GM12892 (cell line): ENCODE results near the gene CENPB.

Experiments
- DNase-seq: peaks from one replicate; pipeline ENCODE4 v3.0.0; 2011; ENCODE audit not compliant: insufficient read length
- FAIRE-seq: peaks from 2 replicates; lab custom pipeline; 2011; peaks lifted over from hg19 to GRCh38; lab: Jason Lieb, UNC
- POLR2A ChIP-seq: IDR thresholded peaks from 2 replicates; pipeline ENCODE4 v1.6.1; 2011; ENCODE audit warnings: low read depth, low read length, control low read depth
- POLR2AphosphoS5 ChIP-seq: IDR thresholded peaks from 2 replicates; pipeline ENCODE4 v1.6.1; 2011; ENCODE audit warnings: low read depth, low read length, control low read depth
- TAF1 ChIP-seq: IDR thresholded peaks from 2 replicates; pipeline ENCODE4 v1.6.1; 2011; ENCODE audit warnings: low read depth, mild to moderate bottlenecking, control low read depth, low read length, borderline replicate concordance

Gene CENPB

DNA sequence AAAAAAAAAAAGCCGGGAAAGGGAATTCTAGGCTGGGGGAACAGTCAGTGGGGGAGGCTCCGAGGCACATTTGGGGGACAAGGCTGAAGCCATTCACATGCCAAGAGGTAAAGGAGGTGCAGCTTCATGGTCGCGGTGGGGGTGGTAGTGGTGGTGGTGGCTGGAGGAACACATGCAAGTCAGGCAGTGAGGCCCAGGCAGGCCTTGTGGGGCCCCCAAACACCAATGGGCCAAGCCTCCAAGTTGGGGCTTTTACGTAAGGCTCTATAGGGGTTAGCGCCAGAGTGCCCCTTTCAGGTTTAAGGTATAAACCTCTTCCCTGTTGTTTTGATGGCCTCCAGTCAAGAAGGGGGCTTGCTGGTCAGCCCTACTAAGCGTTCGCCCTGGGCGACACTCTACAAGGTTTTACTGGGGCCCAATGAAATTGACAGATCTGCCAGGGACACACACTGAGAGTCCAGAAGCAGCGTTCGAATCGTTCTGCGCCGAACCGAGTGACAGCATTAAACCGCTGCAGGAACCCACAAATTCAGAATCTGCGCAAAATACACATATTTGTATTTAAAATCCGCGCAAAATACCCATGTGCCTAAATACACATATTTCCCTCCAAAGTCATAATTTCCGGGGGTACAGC is 33.0 kb upstream of the CENPB start:
- TF ChIP-seq POLR2AphosphoS5 (no peak), POLR2A (no peak), TAF1 (no peak)
- DNase-seq = no peak
- FAIRE-seq = peak; percentile 70

DNA sequence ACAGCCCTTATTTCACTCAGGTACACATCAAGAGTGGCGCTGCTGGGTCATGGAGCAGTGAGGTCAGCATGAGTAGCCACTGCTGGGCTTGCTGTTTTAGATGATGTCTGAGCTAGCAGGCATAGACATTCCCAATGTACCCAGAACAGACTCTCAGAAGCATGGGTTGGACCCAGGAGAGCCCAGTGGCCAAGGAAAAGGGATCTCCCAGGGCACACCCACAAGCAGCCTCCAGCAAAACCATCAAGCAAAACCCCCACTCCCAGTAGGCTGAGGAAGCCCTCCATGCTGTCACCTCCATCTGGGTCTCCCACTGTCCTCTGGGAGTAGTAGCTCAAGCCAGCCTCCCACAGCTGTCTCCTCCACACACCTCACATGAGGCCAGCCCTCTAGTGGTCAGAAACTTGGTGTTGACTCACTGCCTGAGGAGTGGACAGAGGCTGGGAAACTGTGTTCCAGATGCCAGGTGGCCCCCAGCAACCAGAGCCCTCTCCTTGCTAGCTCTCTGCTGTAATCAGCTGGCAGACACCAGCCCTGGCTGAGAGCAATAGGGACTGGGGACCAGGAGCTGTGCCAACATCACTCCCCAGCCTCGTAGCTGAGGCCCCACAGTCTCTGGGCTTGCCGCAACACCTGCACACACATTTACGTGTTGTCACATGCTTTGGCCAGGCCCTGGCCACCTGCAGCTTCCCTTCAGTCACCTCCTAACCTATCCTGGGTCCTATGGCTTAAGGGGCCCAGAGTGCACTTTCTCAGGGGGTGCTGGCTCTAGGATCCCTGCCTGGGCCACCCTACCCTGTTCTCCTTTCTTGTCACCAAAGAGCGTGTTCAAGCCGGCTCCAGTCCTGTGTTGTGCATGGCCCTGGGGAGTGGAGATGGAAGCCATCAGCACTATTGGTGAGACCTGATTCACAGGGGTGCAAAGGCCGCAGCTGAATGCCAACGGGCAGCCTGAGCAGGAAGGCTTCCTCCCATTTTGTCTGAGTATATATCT is 31.9 kb upstream of the CENPB start:
- DNase-seq (no peak), FAIRE-seq (no peak)
- no peak for TF ChIP-seq POLR2A
- TF ChIP-seq POLR2AphosphoS5 = no peak
- no peak for TF ChIP-seq TAF1

DNA sequence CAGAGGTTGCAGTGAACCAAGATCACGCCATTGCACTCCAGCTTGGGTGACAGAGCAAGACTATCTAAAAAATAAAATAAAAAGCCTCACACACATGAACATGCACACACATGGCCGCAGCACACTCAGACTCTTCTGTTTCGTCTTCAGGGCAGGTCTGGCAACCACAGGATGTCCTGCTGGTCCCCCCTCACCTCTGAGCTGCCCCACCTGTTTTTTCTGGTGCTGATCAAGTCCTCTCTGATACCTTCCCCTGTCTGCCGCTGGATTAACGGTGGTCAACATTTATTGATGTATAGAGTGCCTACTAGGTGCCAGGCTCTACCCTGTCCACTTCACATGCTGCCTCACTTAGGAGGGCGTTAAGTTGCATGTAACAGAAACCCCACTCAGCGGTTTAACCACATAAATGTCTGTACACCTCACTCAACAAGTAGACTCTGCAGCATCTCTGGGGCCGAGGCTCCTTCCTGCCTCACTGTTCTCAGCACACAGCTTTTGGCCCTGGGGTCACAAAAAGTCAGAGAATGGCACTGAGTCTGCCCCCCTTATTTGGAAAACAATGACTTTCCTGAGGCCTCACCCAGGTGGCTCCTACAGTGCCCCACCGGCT is 29.3 kb upstream of the CENPB start:
- no peak for FAIRE-seq

DNA sequence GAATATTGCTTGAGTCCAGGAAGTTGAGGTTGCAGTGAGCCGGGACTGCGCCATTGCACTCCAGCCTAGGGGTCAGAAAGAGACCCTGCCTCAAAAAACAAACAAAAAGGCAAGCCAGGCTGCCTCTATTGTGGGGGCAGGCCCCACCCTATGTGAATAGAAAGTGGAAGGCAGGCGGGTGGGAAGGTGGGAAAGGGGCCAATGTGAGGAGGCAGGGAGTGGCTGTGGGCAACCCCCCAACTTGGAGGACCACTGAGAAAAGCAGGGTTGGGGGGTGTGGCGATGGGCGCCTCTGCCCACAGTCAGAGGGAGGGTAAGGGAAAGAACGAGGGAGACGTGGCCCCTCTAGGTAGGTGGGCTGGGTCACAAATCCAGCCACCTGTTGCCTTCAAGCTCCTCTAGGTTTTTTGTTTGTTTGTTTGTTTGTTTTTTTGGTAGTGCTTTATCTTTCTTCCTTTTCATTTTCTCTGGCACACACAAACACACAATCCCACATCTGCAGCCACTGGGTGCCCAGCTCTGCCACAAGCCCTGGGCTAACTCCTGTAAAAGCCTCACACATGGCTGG is 28.5 kb upstream of the CENPB start:
- DNase-seq = no peak
- no peak for FAIRE-seq
- TF ChIP-seq POLR2A = no peak
- no peak for TF ChIP-seq POLR2AphosphoS5
- no peak for TF ChIP-seq TAF1

More for the DNA sequence above, 29.3 kb upstream of the CENPB start:
- no peak for DNase-seq
- TF ChIP-seq POLR2A = no peak
- no peak for TF ChIP-seq POLR2AphosphoS5

DNA sequence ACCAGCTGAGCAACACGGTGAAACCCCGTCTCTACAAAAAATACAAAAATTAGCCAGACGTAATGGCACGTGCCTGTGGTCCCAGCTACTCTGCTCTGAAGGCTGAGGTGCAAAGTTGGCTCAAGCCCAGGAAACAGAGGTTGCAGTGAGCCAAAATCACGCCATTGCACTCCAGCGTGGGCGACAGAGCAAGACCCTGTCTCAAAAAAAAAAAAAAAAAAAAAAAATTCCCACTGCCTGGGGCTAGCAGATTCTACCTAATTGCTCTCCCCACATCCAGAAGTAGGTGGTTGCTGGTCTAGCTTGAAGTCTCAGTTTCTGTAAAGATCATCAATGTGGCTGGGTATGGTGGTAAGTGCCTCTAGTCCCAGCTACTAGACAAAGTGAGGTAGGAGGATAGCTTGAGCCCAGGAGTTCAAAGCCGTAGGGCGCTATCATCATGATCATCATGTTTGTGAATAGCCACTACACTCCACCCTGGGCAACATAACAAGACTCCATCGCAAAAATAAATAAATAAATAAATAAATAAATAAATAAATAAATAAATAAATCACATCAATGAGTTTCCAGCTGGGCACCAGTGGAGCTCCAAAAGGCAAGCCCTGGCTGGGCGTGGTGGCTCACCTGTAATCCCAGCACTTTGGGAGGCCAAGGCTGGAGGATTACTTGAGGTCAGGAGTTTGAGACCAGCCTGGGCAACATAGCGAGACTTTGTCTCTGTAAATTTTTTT is 27.5 kb upstream of the CENPB start:
- no peak for DNase-seq
- no peak for FAIRE-seq
- TF ChIP-seq POLR2A = no peak
- TF ChIP-seq POLR2AphosphoS5 = no peak
- no peak for TF ChIP-seq TAF1

DNA sequence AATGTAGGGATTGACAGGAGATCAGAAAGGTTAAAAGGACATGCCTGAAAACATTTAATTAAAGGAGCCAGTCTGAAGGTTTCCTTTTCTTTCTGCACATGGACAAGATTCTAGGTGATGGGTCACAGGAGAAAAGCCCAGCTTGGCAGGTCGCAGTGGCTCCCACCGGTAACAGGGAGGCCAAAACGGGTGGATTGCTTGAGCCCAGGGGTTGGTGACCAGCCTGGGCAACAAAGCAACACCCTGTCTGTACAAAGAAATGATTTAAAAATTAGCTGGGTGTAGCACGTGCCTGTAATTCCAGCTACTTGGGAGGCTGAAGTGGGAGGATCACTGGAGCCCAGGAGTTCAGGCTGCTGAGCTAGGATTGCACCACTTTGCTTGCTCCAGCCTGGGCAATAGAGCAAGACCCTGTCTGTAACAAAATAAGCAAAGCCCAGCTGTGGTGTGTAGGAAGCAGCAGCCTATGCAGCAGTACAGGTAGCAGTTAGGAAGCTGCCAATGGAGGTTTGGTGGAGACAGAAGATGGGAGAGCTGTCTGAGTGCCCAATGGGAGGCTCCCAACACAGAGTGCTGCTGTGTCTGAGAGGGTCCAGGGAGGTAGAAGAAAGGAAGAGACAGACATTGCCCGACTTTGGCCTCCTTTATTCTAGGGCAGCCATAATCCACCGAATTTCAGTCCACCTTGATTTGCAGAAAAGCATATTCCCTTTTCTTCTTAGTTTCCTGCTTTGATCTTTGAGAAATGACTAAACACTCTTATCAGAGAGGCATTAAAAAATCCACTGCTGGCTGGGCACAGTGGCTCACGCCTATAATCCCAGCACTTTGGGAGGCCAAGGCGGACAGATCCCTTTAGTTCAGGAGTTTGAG is 26.7 kb upstream of the CENPB start:
- FAIRE-seq (no peak), DNase-seq (no peak)
- no peak for TF ChIP-seq POLR2AphosphoS5
- TF ChIP-seq POLR2A = no peak
- no peak for TF ChIP-seq TAF1

DNA sequence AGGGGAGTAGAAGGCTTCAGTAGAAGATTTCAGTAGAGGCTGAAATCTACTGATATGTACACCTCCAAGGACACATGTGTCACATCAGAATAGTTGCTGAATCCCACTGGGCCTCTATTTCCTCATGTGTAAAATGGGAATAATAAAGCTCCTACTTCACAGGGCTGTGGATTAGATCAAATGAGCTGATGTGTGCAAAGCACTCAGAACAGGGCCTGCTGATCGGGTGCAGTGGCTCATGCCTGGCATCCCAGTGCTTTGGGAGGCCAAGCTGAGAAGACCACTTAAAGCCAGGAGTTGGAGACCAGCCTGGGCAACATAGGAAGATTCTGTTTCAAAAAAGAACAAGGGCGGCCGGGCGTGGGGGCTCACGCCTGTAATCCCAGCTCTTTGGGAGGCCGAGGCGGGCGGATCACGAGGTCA is 25.7 kb upstream of the CENPB start:
- FAIRE-seq (no peak), DNase-seq (no peak)
- TF ChIP-seq POLR2AphosphoS5 (no peak), POLR2A (no peak), TAF1 (no peak)

DNA sequence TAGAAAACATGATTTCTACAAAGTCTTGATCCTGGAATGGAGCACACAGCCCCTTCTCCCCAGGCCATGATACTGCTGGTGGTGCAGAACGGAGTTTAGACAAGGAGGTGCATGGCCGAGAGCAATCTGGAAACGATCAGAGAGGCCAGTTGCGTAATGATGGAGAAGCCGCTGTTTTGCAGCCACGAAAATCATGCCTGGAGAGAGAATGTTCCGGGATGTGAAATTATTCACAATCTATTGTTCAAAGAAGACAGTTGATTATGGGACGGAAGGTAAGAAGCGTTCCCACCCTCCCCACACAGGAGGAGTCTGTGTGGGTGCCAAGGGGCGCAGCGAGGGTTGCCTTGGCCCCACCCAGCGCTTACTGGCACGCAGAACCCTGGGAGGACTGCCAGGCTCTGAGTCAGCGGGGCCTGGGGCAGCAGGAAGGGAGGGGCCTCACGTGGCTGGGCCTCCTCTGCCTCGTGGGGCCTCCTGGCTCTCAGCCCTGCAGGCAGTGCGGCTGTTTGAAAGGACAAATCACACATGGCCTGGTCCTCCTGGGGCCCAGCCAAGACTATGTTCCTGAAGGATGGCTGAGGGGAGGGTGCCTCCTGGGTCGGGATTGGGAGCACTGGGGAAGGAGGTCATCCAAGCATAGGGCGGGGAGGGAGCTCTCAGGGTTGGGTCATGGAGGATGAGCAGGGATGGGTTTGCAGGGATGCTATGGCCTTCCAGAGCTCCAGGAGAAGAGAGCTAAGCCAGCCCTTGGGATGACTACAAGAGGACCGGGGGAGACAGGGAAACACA is 25.1 kb upstream of the CENPB start:
- FAIRE-seq (no peak), DNase-seq (no peak)
- no peak for TF ChIP-seq POLR2AphosphoS5
- no peak for TF ChIP-seq TAF1
- no peak for TF ChIP-seq POLR2A

DNA sequence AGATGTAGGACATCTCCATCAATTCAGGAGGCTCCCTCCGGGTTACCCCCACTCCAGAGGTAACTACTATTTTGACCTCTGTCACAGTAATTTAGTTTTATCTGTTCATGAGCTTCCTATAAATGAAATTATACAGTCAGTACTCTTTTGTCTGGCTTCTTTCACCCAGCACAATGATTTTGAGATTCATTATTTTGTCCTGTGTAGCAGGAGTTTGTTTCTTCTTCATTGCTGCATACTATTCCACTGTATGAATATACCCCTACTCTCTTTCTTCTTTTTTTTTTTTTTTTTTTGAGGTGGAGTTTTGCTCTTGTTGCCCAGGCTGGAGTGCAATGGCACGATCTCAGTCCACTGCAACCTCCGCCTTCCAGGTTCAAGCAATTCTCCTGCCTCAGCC is 22.0 kb upstream of the CENPB start:
- FAIRE-seq (no peak), DNase-seq (no peak)
- TF ChIP-seq POLR2A (no peak), POLR2AphosphoS5 (no peak), TAF1 (no peak)

DNA sequence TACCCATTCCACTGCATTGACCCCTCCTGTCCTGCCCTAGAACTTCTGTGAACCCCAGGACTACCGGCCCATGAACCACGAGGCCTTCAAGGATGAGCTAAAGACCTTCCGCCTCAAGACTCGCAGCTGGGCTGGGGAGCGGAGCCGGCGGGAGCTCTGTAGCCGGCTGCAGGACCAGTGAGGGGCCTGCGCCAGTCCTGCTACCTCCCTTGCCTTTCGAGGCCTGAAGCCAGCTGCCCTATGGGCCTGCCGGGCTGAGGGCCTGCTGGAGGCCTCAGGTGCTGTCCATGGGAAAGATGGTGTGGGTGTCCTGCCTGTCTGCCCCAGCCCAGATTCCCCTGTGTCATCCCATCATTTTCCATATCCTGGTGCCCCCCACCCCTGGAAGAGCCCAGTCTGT is 18.2 kb upstream of the CENPB start:
- DNase-seq (no peak), FAIRE-seq (no peak)
- TF ChIP-seq TAF1 (no peak), POLR2AphosphoS5 (no peak), POLR2A (no peak)
